Hypothalamus (tissue), 51 donors: ENCODE data around the gene SLC44A1.

ENCODE experiments used
- DNase-seq, 51 donors: peaks; one replicate each; lab custom pipeline; 2025; lab: John Stamatoyannopoulos, UW

SLC44A1 gene

GRCh38 chr9:105376893-105377292, 132.4 kb downstream of the SLC44A1 start:
- DNase-seq, result no peak

- DNase-seq, result peak in 15 of 51 donors; percentile 3 to 29 (median 12)
These were observed 141.0 kb downstream of the SLC44A1 start for GRCh38 chr9:105385381-105385985.

DNA sequence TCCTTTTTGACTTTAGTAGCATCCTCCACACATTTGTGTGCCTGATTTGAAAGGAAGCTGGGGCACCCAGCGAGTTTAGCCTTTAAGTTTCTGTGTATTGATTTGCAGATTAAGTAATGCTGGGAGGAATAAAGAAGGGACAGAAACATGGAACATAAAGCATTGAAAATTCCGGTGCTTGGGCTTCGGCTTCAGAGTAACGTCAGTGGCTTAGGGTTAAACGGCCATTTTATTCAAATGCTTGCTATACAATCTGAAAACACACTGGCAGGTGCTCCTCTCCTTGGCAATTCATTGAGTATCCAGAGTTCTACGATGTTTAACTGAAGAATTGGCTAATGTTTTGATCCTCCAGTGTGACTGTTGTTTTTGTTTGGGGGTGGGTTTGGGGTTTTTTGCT, 145.3 kb downstream of the SLC44A1 start:
- DNase-seq, result no peak

DNA sequence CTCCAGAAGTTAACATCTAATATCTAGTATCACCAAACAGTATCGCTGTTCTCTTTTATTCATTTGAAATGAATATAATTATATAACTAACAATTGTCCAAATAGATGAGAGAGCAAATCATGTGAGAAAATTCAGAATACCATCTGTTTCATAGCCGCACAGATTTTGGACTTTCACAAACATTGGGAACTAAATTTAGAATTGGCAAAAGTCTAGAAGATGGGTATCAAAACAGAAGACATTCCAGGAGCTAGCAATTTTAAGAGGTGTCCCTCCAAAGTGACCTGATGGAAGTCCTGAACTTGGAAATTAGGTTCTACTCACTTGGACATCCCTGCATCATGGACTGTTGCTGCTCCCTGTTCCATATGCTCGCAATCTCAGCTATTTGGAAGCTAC, 146.4 kb downstream of the SLC44A1 start:
- no peak for DNase-seq

DNA sequence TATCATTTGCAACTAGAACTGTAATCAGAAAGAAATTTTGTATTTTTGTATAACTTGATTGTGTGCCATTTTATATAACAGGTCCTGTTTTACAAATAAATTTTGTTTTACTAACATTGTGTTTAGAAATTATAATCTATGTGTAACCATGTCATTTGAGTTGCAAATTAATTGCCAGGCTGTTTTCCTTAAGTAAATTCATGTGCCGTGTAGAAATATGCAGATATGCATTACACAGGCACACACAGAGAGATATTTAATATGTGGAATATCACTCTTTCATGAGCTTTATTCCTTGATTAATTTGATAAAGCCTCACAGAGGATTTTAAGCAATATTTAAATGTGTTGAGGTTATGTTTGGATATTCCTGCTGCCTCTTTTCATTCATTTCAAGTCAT, 146.8 kb downstream of the SLC44A1 start:
- DNase-seq, result no peak

DNA sequence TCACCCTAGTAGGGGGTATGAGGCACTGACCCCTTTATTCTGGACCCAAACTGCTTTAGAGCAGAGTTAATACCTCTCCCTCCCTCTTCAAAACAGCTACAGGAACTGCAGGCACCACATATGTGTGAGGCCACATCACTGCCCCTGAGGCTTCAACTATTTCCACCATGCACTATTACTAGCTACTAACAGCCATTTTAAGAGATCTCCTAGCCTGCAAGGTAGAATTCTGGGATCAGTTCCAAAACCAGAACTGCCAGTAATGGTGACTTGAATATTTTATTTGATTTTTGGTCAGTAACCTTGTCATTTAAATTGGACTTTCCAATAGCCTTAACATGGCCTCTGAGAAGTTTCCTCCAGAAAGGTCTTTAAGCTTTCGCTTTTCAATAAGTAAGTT, 148.1 kb downstream of the SLC44A1 start:
- no peak for DNase-seq

GRCh38 chr9:105393576-105394344, 149.3 kb downstream of the SLC44A1 start:
- DNase-seq, result no peak

DNA sequence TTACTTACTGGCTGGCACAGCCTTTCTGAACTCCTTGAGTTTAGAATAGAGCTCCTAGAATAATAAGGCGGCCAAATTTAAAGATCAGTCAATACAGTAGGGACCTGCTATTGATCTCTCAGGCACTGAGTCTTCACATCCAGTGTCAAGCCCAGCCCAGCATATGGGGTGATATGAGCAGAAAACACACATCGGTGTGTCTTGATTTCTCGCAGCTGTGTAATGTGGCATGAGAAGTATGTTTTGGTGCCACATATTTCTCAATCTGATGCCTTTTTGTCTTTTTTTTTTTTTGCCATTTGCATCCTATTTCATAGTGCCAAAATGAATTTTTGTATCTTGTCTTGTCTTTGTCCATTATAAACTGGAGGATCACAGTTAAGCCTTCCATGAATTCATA, 152.0 kb downstream of the SLC44A1 start:
- DNase-seq, result no peak

GRCh38 chr9:105396901-105397300, 152.4 kb downstream of the SLC44A1 start:
- DNase-seq, result no peak

GRCh38 chr9:105399117-105399516, 154.7 kb downstream of the SLC44A1 start:
- no peak for DNase-seq

DNA sequence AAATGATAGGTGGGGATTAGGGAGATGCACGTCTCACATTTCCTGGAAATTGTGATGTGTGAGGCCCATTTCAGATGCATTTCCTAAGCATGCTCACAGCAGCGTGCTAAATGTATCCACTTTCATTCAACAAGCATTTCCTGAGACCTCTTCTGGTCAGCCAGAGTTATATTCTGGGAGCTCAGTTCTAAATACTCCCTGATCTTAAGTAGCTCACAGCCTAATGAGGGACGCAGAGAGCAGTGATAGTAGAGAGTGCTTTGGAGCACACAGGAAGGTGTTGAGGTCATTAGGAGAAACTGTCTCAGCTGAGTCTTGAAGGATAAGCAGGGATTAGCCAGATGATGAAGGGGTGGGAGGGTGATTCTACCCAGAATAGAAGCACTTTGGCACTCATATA, 157.2 kb downstream of the SLC44A1 start:
- DNase-seq, result no peak

DNA sequence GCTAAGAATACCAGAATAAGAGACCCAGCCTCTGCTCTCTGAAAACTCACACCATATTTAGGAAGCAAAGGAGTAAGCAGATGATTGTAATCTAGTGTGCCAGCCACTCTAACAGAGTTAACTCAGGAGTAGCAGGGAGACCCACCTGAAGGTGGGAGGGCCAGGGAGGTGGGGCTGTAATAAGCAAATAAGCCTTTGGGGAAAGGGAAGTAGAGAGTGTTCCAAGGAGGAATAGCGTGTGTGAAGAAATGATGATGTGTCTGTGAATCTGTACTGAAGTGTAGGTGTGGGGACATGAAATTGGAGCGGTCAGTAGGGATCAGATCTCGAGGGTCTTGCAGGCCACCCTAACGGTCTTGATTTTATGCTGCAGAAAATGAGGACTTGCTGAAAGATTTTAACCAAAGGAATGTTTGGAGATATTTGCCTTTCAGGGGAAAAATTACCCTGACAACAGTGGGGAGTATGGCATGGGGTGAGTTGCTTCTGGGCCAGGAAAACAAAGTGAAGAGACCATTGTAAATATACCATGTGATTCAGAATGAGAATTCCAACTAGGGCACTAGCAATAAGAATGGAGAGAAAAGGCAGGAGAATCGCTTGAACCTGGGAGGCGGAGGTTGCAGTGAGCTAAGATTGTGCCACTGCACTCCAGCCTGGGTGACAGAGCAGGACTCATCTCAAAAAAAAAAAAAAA, 159.2 kb downstream of the SLC44A1 start:
- no peak for DNase-seq

DNA sequence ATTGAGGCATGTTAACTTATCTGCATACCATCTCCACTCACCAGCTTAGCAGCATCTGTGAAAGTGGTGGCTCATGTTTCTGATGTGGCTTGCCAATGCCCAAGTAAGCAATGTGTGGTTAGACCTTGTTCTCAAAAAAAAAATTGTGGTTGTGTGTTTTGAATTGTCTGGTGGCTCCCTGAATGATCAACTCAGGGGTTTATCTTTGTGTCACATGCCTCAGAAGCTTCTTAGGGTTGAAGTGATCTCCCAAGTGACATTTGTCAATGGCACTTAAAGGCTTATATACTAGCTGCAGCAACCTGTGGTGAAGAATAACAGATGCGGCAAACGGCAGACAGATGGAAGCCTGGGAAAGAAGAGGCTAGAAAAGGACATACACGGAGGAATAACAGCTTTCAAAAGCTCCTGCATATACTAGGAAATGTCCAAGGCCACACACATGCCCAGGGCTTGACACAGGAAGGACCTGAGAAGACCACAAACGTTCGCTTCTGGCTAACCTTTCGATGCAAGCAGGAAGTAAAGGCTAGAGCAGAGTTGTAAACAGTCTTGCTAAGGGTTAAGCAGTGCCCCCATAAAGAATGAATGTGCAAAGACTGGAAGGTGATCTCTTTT, 161.2 kb downstream of the SLC44A1 start:
- no peak for DNase-seq

DNA sequence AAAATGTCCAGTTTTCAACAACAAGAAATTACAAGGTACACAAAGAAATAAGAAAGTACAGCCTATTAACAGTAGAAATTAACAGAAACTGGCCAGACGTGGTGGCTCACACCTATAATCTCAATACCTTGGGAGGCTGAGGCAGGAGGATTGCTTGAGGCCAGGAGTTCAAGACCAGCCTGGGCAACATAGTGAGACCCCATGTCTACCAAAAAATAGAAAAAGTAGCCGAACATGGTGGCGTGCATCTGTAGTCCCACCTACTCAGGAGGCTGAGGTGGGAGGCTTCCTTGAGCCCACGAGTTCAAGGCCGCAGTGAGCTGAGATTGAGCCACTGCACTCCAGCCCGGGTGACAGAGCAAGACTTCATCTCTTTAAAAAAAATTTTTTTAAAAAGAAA, 161.9 kb downstream of the SLC44A1 start:
- DNase-seq, result no peak

DNA sequence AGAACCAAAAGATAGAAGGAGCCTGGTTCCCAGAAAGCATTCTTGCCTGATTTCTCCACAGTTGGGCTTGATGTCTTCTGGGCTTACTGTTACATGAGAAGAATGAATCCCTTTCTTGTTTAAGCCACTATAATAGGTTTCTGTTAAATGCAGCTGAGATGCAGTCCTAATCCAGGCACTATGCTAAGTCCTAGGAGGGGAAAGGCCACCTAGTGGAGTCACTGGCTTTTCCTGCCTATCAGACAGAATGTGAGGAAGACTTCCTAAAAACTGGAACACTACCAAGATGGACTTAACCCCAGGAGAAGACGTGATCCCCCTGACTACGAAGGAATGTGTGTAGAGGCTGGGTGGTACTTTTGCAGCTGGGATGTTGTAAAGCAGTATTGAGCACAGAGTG, 169.1 kb downstream of the SLC44A1 start:
- peak in 2 of 51 donors; percentile 10 to 57 for DNase-seq

GRCh38 chr9:105414947-105415661, 170.7 kb downstream of the SLC44A1 start:
- peak in 36 of 51 donors; percentile 4 to 65 (median 30) for DNase-seq

DNA sequence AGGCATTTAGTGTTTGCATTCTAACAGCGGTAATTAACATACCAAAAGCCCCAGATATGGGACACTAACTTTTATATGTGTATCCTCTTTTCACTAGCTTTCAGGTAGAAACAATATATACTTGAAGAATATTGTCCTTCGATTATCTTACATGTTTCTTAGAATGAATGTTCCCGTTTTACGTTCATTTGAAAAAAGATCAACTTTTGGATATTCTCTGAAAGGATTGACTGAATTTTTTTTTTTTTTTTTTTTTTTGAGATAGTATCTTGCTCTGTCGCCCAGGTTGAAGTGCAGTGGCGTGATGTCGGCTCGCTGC, 171.2 kb downstream of the SLC44A1 start:
- DNase-seq, result no peak

- no peak for DNase-seq
These were observed 172.4 kb downstream of the SLC44A1 start for GRCh38 chr9:105416840-105417239.

- no peak for DNase-seq
These were observed 174.4 kb downstream of the SLC44A1 start for GRCh38 chr9:105418588-105419500.
